Body of pancreas (tissue), 4 donors: ENCODE data around the gene TMEM92. TPM values are rescaled to one million over a fixed set of nuclear protein-coding genes. Genes with fewer than 3 reads are reported as not detected.

ENCODE experiments used
- ATAC-seq: fragments of 150-250 bp; one replicate; pipeline ENCODE4 v1.9.1; 2016
- DNase-seq, 4 donors: peaks; one replicate each; pipeline ENCODE4 v3.0.0-alpha.2; 2019
- H3K27ac ChIP-seq, 4 donors: fragments of 200-600 bp; sonication (generic); 1 replicate in 3 of 4; 2 replicates in 1 of 4; pipeline versions ENCODE4 v1.5.1 to v1.6.1; 2016 to 2019; ENCODE audit warnings: mild to moderate bottlenecking in 1 of 4, mixed read lengths in 1 of 4, moderate library complexity in 1 of 4
- H3K27me3 ChIP-seq, 2 donors: fragments of 200-600 bp; sonication (generic); one replicate each; pipeline ENCODE4 v1.6.0; 2016; ENCODE audit warnings: mild to moderate bottlenecking in 1 of 2
- H3K36me3 ChIP-seq, 2 donors: fragments of 200-600 bp; sonication (generic); replicated peaks in 1 of 2; 2 replicates each; pipeline ENCODE4 v1.5.1; 2016; ENCODE audit warnings: low read depth in 2 of 2; ENCODE audit not compliant: insufficient read depth in 1 of 2
- H3K4me1 ChIP-seq: fragments of 200-600 bp; sonication (generic); one replicate; pipeline ENCODE4 v1.6.0; 2016
- H3K4me3 ChIP-seq, 2 donors: fragments of 200-600 bp; sonication (generic); 1 replicate in 1 of 2; 2 replicates in 1 of 2; pipeline ENCODE4 v1.5.1; 2016 to 2019
- H3K9me3 ChIP-seq, 3 donors: fragments of 200-600 bp; sonication (generic); 1 replicate in 2 of 3; 2 replicates in 1 of 3; pipeline ENCODE4 v1.5.1; 2016
- POLR2A ChIP-seq, 3 donors: fragments of 450-650 bp; IDR thresholded peaks; one replicate each; pipeline ENCODE4 v1.6.1; 2016; ENCODE audit warnings: antibody characterized with exemption in 3 of 3, mild to moderate bottlenecking in 2 of 3
- WGBS, 2 donors: methylation state at CpG; one replicate each; pipeline ENCODE4 v1.1.5; 2017; 5-methylcytosine and 5-hydroxymethylcytosine counted together
- intact Hi-C: fragments of 100-400 bp; cut with DNase I; formaldehyde crosslinking; loops from one replicate; pipeline ENCODE4 v1.15.1; 2023
- total RNA-seq, 2 donors: library from RNA; depleted of rRNA; stranded (reverse); fragments of >200 nt; gene quantifications; one replicate each; pipeline ENCODE4 v1.1.0, GENCODE V29; 2016
- TF ChIP-seq, protein P1 (sequence below), 7 experiments: fragments of 450-650 bp in 4 of 7; fragments of 200-600 bp in 3 of 7; sonication (generic) in 3 of 7; IDR thresholded peaks; one replicate each; pipeline ENCODE4 v1.5.1; 2016 to 2019; ENCODE audit warnings: antibody characterized with exemption in 7 of 7

TMEM92 gene
- total RNA-seq, 2 donors from 2014 or later: not detected

- Histone ChIP-seq H3K4me3 (no peak overlapping the region), H3K36me3 (no peaks in the 10 kb centered on the region), H3K9me3 (no peaks in the 10 kb centered on the region), H3K4me1 (no peaks in the 10 kb centered on the region), H3K27me3 (no peaks in the 10 kb centered on the region), H3K27ac (no peak overlapping the region)
- intact Hi-C loops: no loop called here
- 64 to 70% methylated on average over 9 to 10 of the region's 10 CpGs for WGBS, 2 donors
- no peak for TF ChIP-seq POLR2A (IDR thresholded peaks at IDR 0.05)
- TF ChIP-seq, protein P1, sequence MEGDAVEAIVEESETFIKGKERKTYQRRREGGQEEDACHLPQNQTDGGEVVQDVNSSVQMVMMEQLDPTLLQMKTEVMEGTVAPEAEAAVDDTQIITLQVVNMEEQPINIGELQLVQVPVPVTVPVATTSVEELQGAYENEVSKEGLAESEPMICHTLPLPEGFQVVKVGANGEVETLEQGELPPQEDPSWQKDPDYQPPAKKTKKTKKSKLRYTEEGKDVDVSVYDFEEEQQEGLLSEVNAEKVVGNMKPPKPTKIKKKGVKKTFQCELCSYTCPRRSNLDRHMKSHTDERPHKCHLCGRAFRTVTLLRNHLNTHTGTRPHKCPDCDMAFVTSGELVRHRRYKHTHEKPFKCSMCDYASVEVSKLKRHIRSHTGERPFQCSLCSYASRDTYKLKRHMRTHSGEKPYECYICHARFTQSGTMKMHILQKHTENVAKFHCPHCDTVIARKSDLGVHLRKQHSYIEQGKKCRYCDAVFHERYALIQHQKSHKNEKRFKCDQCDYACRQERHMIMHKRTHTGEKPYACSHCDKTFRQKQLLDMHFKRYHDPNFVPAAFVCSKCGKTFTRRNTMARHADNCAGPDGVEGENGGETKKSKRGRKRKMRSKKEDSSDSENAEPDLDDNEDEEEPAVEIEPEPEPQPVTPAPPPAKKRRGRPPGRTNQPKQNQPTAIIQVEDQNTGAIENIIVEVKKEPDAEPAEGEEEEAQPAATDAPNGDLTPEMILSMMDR (IDR thresholded peaks at IDR 0.05): no peak
- ATAC-seq: no peak
- DNase-seq: no peak
These were observed 44.4 kb downstream of the TMEM92 start for GRCh38 chr17:50318501-50319285.

DNA sequence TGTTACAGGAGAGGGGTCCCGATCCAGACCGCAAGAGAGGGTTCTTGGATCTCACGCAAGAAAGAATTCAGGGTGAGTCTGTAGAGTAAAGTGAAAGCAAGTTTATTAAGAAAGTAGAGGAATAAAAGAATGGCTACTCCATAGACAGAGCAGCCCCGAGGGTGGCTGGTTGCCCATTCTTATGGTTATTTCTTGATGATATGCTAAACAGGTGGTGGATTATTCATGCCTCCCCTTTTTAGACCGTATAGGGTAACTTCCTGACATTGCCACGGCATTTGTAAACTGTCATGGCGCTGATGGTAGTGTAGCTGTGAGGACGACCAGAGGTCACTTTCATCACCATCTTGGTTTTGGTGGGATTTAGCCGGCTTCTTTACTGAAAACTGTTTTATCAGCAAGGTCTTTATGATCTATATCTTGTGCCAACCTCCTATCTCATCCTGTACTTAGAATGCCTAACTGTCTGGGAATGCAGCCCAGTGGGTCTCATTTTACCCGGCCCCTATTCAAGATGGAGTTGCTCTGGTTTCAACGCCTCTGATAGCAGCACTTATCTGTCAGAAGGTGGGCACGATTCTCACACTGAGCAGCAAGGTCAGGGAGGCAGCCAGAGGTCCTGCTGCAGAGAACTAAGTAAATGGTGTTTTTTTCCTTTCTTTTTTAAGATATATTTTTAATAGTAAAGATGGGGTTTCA, 45.2 kb downstream of the TMEM92 start:
- Histone ChIP-seq H3K27me3 (no peaks in the 10 kb centered on the region), H3K36me3 (no peaks in the 10 kb centered on the region), H3K4me3 (no peak overlapping the region), H3K4me1 (no peaks in the 10 kb centered on the region), H3K27ac (no peak overlapping the region), H3K9me3 (no peaks in the 10 kb centered on the region)
- no peak for DNase-seq
- WGBS, 2 donors: 74 to 80% methylated on average over 12 of the region's 12 CpGs
- intact Hi-C loops: no loop called here
- no peak for ATAC-seq
- TF ChIP-seq, protein P1 (IDR thresholded peaks at IDR 0.05): no peak
- TF ChIP-seq POLR2A (IDR thresholded peaks at IDR 0.05): no peak

DNA sequence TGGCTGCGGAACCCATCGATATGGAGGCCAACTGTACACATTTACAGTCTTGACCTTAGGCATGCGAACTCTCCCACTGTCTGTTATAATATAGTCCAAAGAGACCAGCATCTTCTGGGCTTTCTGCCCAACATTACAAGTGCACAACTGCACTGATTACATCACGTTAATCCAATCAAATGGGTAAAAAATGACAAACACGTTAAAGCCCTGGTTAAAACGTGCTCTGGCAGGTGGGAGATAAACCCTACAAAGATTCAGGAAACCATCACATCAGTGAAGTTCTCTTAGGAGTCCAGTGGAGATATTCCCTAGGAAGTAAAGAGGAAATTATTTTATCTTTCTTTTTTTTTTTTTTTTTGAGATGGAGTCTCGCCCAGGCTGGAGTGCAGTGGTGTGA, 48.0 kb downstream of the TMEM92 start:
- intact Hi-C loops: no loop called here
- ATAC-seq (no peak), DNase-seq (no peak)
- TF ChIP-seq, protein P1 (IDR thresholded peaks at IDR 0.05): no peak
- no peak for TF ChIP-seq POLR2A (IDR thresholded peaks at IDR 0.05)
- Histone ChIP-seq H3K27ac (no peak overlapping the region), H3K9me3 (no peaks in the 10 kb centered on the region), H3K27me3 (no peaks in the 10 kb centered on the region), H3K4me3 (no peak overlapping the region), H3K36me3 (no peaks in the 10 kb centered on the region), H3K4me1 (no peaks in the 10 kb centered on the region)
- 70 to 77% methylated on average over 7 of the region's 7 CpGs for WGBS, 2 donors

DNA sequence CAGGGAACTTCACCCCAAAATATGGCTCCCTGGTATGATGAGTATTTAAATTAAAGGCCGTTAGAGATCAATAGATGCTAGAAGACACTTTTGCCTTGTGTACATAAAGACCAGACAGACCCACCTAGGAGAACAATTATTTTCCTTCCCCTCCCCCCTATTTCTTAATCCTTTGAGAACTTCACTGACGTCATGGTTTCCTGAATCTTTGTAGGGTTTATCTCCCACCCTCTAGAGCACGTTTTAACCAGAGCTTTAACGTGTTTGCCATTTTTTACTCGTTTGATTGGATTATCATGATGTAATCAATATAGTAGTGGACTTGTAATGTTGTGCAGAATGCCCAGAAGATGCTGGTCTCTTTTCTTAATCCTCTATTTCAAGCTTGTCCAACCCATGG, 48.8 kb downstream of the TMEM92 start:
- TF ChIP-seq POLR2A (IDR thresholded peaks at IDR 0.05): no peak
- TF ChIP-seq, protein P1 (IDR thresholded peaks at IDR 0.05): no peak
- H3K27me3 ChIP-seq: no peaks in the 10 kb centered on the region
- H3K9me3 ChIP-seq: no peaks in the 10 kb centered on the region
- no peak for DNase-seq
- H3K4me3 ChIP-seq: no peak overlapping the region
- H3K36me3 ChIP-seq: no peaks in the 10 kb centered on the region
- no peaks in the 10 kb centered on the region for H3K4me1 ChIP-seq
- 55 to 63% methylated on average over 5 of the region's 5 CpGs for WGBS, 2 donors
- ATAC-seq: no peak
- intact Hi-C loops: no loop called here
- no peak overlapping the region for H3K27ac ChIP-seq
